GM04504 (cell line): ENCODE data around the gene PLXNA4.

Experiments
- DNase-seq: peaks from one replicate; pipeline ENCODE4 v3.0.0-alpha.2; 2012; ENCODE audit warnings: low read depth

The PLXNA4 gene

GRCh38 chr7:132588596-132588995 lies 12.3 kb upstream of the PLXNA4 start:
- DNase-seq: no peak

GRCh38 chr7:132584796-132585494 lies 8.7 kb upstream of the PLXNA4 start:
- DNase-seq: no peak

DNA sequence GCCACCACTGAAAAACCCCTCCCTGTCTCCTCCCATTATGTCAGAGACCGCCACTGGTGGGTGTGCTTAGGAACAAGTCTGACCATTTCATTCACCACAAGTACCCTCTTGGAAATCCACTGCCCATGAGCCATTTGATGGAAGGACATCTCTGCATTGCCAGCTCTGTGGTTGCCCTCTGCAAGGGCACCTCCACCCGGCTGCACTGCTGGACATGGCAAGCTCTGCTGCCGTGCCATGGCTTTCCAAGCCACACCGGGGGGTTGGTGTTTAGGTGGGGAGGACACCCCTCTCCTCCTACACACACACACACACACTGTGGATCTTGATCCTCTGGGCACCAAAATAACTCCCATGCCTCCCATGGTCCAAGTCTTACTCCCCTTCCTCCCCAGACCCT lies 5.2 kb upstream of the PLXNA4 start:
- no peak for DNase-seq

DNA sequence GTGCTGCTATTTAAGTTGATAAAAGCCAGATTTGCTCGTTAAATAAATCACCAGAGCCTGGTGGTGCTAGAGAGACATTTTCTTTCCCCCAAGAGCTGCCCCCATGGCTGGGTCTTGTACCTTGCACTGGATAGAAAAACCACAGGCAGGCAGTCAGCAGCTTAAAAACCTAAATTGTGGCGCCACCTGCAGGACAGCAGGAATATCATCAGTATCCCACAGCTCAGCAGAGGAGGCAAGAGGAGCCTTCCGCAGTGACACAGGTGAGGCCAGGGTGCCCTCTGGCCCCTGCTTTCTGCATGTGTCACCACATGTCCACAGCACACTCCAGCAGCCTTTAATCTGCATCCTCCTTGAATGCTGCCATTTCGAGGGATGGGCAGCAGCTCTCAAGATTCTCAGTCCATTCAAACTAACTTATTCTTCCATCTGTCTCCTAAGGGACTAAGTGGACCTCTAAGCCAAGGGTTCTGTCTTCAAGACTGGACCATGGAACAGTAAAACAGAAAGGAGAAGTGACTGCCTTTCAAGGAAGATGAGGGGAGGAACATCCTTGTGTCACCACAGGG lies 4.5 kb upstream of the PLXNA4 start:
- peak; percentile 42 for DNase-seq

DNA sequence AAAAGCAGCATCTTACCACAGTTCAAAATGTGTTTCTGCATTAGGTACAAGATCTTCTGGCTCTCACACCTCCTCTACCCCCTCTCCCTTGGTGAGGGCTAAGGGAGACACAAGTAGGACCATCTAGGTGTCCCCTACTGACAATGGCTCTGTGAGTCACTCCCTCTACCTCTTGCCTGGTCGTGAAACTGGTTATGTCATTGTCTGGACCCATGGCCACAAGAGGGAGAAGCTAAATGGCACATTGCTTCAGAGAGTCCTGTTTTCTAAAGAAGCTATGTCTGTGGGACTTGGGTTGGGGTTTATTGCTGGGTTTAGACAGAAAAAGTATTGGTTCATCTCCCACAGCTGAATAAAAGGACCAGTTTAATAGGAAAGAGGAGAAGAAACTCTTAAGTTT lies 4.0 kb upstream of the PLXNA4 start:
- no peak for DNase-seq

DNA sequence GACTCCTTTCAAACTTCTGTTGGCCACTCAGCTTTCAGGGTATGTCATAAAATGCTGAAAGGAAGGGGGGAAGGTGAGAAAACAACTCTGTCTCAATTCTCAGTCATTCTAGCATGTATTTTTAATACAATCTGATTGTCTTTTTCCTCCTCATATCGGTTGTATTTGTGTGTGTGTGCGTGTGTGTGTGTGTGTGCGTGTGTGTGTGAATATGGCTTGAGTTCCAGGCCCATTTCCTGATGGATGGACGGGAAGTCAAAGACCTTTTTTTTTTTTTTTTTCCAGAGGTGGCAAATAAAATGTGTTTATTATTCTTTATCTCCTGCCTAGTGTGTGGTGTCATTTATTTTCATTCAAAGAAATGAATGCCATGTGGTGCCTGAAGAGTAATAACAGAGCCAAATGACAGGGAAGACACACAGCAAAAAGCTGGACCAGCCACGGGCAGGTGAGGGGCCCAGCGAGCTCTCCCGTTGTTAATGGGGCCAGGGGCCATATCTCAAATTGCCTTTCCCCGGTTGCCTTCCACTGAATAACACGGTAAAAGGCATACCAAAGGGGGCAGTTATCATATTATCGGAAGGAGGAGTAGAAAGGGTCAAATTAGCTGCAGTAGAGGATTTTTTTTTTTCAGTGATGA lies 3.1 kb upstream of the PLXNA4 start:
- no peak for DNase-seq

DNA sequence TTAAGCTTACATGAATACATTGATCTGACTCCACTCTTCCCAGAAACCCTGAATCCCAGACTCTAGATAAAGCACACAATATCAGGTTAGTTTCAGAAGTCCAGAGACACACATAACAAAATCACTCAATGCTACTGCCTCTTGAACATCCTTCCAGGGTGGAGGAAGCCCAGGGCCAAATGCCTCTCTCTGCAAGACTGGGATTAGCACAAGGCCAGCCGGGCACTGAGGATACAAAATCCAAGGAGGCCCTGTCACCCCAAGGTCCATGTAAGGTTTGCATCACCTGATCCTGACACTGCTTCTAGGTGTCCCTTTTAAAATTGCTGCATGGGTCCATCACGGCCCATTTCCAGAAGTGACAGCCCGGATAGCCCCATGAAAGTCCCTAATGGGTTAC lies 2.6 kb upstream of the PLXNA4 start:
- DNase-seq: no peak

DNA sequence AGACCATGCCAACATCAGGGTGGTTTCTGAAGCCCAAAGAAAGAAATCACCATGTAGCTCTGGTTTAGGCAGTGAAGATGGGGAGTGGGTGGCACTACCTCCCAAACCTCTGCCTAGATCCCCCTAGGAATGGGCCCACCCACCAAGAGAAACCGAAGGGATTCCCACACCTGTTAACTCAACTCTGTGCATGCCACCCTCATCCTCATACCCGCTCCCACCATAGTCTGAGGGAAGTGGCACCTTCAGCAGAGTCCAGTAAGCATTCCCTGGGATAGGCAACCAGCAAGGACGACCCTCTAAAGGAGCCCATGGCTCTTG lies 1.7 kb upstream of the PLXNA4 start:
- DNase-seq: no peak

DNA sequence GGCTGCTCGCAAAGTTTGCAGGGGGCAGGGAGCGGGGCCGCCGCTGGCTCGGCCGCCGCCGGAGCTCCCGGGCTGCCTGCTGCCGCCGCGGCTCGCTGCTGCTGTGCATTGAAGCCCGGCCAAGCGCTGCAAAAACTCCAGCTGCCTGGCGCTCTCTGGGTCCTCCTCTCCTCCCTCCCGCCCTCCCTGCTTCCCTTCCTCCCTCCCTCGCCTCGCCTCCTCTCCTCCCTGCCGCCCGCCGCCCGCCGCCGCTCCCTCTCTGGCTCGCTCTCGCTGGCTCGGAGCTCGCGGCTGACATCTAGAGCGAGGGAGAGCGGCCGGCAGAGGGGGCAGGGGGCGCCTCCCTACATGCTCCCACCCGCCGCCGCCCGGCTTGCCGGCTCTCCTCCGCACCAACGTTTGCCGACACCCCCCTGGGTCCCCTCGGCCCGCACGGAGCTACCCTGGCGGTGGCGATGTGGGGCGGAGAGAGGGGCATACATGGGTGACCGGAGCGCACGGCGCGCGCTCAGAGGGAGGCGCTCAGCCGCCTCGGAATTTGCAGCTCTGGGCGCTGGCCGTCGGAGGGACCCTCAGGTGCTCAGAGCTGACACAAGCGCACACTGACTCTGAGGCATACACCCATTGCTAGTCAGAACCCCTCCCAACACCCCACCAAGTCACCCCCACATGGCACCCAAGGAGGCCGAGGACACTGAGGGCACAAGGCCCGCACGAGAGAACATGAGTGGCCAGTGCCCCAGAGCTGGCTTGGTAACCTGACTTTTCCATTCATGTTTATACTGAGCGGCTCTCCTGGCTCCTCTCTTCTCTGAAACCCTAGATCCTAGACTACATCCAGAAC lies 1.2 kb upstream of the PLXNA4 start:
- peak; percentile 28 for DNase-seq

DNA sequence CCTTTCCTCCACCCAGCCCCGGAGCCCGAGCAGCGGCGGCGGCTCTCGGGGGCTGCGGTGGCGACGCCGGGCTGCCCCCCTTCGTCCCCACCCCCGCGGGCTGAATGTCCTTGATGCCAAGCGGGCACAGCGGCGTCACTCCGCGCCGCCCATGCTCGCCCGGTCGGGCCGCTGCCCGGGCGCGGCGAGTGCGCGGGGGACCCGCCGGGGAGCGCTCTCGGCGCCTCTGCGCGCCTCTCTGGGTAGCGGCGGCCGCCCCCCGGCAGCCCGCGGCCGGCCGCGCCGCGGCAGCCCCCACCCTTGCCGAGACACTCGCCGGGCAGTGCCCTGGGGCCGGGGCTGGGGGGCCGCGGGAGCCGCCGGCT lies 433 bp upstream of the PLXNA4 start:
- no peak for DNase-seq

DNA sequence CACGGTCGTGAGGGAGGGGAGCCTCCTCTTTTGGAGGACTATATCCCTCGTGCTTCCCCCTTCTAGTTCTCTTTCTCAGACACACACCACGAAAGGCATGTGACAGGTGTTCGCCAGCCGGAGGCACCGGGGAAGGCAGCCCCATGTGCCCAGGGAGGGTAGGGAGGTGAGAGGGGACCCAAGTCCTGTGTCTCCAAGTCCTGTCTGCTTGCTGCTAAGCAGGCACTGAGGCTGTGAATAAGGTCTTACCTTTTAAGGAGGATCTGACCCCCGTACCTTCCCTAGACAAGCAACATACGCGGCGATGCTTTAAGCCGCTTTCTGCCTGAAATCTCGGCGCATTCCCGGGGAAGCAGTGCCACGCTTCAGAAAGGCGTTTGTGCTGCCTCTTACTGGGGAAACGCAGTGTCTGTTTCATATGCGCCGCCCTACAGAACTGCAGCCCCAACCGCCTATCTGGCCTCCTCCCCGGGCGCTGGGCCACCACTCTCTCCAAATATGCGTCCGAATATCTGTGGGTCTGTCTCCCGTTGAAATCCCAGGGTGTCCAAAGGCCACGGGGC lies 770 bp downstream of the PLXNA4 start:
- no peak for DNase-seq

DNA sequence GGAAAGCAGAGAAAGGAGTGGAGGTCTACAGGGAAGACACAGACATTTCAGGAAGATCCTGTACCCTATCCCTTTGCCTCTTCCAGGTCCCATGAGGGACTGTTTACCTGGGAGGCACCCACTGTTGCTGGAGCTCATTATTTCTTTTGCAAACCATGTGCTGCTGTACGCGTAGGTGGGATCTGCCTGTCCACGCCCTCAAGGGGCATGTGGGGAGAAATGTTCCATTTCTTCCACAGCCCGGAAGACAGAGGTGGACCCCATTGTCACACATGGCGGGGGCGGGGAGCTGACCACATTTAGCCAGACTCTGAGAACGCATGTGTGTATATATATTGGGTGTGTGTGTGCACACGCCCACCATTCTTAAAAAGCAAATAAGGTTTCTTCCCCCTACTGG lies 2.0 kb downstream of the PLXNA4 start:
- no peak for DNase-seq

DNA sequence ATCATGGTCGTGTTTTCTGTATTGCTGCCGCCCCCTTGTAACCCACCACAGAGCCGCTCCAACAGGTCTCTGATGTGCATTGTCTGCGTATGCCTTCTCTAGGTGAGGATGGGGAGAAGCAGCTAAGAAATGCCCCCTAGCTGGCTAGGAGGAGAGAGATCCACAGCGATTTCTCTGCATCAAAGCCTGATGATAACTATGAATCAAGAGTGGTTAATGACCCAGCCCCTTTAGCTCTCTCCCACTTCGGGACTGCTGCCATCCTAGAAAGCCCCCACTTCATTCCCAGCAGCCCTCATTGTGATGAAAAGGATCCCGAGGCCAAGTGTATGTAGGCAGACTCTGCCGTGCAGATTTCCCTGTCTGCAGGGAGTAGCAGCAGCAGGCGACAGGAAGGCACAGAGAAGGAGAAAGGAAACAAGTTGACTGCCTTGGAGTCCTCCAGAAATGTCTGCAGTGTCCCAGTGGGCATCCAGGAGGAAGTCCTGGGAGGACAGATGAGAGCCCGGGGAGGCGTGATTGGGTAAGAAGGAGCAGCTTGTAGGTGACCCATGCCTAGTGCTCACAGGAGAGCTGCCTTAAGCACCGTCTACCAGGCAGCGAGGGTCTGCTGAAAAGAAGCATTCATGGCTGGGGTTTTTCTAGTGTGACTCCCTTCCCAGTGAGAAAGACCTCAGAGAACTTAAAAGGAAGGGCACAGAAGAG lies 2.9 kb downstream of the PLXNA4 start:
- DNase-seq: no peak

- no peak for DNase-seq
These were observed 3.7 kb downstream of the PLXNA4 start for GRCh38 chr7:132572526-132572925.

GRCh38 chr7:132571970-132572369 lies 4.3 kb downstream of the PLXNA4 start:
- DNase-seq: no peak

- no peak for DNase-seq
These were observed 6.2 kb downstream of the PLXNA4 start for GRCh38 chr7:132569884-132570614.

DNA sequence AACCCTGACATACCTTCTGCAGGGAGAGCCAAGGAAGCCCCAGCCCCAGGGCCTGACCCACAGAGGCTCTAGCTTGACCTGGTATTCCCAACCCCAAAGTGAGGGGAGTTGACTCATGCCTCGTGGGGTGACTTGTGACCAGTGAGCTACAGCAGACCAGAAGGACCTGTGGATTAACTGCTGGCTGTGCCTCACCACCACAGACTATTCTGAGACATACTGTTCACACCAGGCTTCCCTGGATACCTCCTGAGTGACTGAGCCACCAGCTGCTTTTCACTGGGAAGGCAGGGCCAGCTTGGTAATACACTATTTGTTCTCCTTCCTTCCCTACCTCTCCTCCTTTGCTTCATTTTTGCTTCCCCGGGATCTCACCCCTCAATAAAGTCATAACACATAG lies 7.3 kb downstream of the PLXNA4 start:
- no peak for DNase-seq

DNA sequence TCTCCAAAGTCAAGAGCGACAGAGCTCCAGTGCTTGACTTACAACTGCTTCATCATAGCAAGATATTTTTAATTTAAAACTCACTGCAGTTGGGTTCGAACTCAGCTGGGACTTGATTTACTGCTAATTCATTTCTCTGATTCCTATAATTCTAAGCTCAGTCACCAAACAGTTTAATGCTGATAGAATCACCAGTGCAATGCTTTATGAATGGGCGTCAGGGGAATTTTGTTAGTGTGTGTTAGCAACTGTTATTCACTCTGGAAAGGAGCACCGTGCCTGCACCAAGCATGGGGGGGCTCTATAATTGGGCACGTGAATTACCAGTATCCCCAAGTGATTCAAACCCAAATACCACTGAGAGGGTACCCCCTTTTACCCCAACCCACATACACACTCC lies 10.4 kb downstream of the PLXNA4 start:
- no peak for DNase-seq

DNA sequence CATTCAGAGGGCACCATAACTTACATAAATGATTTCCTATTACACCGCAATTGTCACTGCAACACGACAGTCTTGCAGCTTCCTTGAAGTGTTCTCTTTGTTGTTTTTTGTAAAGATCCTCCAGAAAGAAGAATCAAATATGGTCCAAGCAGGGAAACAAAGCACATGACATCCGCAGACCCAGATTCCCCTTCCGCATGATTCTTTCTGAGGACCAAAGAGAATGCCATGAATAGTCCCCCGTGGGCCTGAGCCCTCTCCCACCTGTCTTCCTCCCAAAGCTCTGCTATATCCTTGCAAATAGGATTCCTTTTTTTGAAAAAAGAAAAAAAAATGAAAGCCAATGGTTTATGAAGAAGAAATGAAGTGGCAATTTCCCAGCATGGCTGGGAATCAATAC lies 10.8 kb downstream of the PLXNA4 start:
- no peak for DNase-seq

DNA sequence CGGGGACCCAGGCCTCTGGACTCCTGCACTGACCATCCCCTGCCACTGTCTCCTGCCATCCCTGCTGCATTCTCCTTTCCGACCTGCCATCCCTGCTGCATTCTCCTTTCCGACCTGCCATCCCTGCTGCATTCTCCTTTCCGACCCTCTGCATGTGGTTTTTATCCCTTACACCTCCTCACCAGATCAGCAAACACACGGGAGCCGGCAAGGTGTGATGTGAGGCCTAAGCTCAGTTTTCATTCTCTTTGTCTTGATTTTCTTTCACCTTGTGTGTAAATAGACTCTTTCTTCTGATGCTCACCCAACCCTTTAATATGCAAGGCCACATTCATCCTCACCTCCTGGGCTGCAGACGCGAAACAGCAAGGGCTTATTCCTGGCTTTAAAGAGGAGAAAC lies 11.4 kb downstream of the PLXNA4 start:
- no peak for DNase-seq

- no peak for DNase-seq
These were observed 12.2 kb downstream of the PLXNA4 start for GRCh38 chr7:132564090-132564489.
